Umbilical cord (tissue), 2 donors: ENCODE measurements around the gene TIPARP. TPM values are rescaled to one million over a fixed set of nuclear protein-coding genes. Genes with fewer than 3 reads are reported as not detected.

Experiments
- DNase-seq: peaks from one replicate; pipeline ENCODE4 v3.0.0-alpha.2; 2015; ENCODE audit warnings: low spot score
- total RNA-seq: library from RNA; depleted of rRNA; stranded (reverse); fragments of >200 nt; gene quantifications from one replicate; pipeline ENCODE4 v1.2.3, GENCODE V29; 2014; ENCODE audit warnings: low replicate concordance; ENCODE audit not compliant: insufficient read depth

Gene TIPARP
- 63.1 TPM for total RNA-seq

- DNase-seq = peak; percentile 99
These were observed at the start of gene TIPARP for GRCh38 chr3:156674046-156674910. Gene TIPARP (plus strand): TSS chr3:156674590. CDS start chr3:156677698, 3,108 bp downstream.

GRCh38 chr3:156626104-156626503 lies 48.3 kb upstream of the TIPARP start:
- no peak for DNase-seq

- DNase-seq = no peak
These were observed 46.3 kb upstream of the TIPARP start for GRCh38 chr3:156627946-156628569.

GRCh38 chr3:156628836-156629618 lies 45.4 kb upstream of the TIPARP start:
- no peak for DNase-seq

GRCh38 chr3:156630081-156630772 lies 44.2 kb upstream of the TIPARP start:
- no peak for DNase-seq

GRCh38 chr3:156630773-156631093 lies 43.7 kb upstream of the TIPARP start:
- no peak for DNase-seq

- no peak for DNase-seq
These were observed 43.1 kb upstream of the TIPARP start for GRCh38 chr3:156631323-156631722.

- DNase-seq = no peak
These were observed 41.8 kb upstream of the TIPARP start for GRCh38 chr3:156632601-156633000.

- peak; percentile 75 for DNase-seq
These were observed 41.1 kb upstream of the TIPARP start for GRCh38 chr3:156633335-156633734.

GRCh38 chr3:156635034-156635433 lies 39.4 kb upstream of the TIPARP start:
- no peak for DNase-seq

- DNase-seq = no peak
These were observed 38.4 kb upstream of the TIPARP start for GRCh38 chr3:156635973-156636372.

GRCh38 chr3:156637480-156638022 lies 36.8 kb upstream of the TIPARP start:
- no peak for DNase-seq

- no peak for DNase-seq
These were observed 36.1 kb upstream of the TIPARP start for GRCh38 chr3:156638271-156638670.

- DNase-seq = no peak
These were observed 34.9 kb upstream of the TIPARP start for GRCh38 chr3:156639414-156640023.

GRCh38 chr3:156641618-156641975 lies 32.8 kb upstream of the TIPARP start:
- no peak for DNase-seq

GRCh38 chr3:156642750-156643728 lies 31.4 kb upstream of the TIPARP start:
- peak; percentile 7 for DNase-seq

GRCh38 chr3:156643729-156644389 lies 30.5 kb upstream of the TIPARP start:
- peak; percentile 74 for DNase-seq

- DNase-seq = no peak
These were observed 29.4 kb upstream of the TIPARP start for GRCh38 chr3:156644958-156645357.

GRCh38 chr3:156646958-156647357 lies 27.4 kb upstream of the TIPARP start:
- no peak for DNase-seq
